PC-3 (cell line): Measurements from ENCODE around the gene SUMO4. TPM values are rescaled to one million over a fixed set of nuclear protein-coding genes. Genes with fewer than 3 reads are reported as not detected.

Experiments used
- ATAC-seq: fragments of 200-7000 bp; cut with Tn5 transposase; 2 replicates; pipeline ENCODE4 v1.9.1; 2020; ENCODE audit warnings: mild to moderate bottlenecking, moderate library complexity
- BruUV-seq: library from RNA; stranded (reverse); fragments of 400-500 nt; replicated peaks from 2 replicates; lab custom pipeline; 2021; lab: Mats Ljungman, UMichigan
- CTCF ChIA-PET: fragments of 300-600 bp; sonication (Branson Sonifier 250); formaldehyde crosslinking; loops from one replicate; lab custom pipeline; 2022; ENCODE audit warnings: antibody characterized with exemption; lab: Charles Lee
- POLR2A ChIA-PET: fragments of 300-600 bp; sonication (Branson Sonifier 250); formaldehyde crosslinking; loops from one replicate; lab custom pipeline; 2022; ENCODE audit warnings: antibody characterized with exemption; ENCODE audit not compliant: unreplicated experiment; lab: Charles Lee
- DNase-seq: peaks from one replicate; pipeline ENCODE4 v3.0.0-alpha.2; 2015
- H2AFZ ChIP-seq: fragments of 300-600 bp; sonication (generic); 2 replicates; pipeline ENCODE4 v1.6.0; 2016; ENCODE audit warnings: antibody characterized with exemption, low read length
- H3F3A ChIP-seq: fragments of 300-600 bp; sonication (generic); one replicate; pipeline ENCODE4 v1.6.0; 2017; ENCODE audit warnings: antibody characterized with exemption, low read length, control low read depth, mild to moderate bottlenecking; ENCODE audit not compliant: unreplicated experiment
- H3K27ac ChIP-seq: fragments of 300-600 bp; sonication (generic); 2 replicates; pipeline ENCODE4 v1.5.1; 2016; ENCODE audit warnings: mild to moderate bottlenecking, low read length
- H3K27me3 ChIP-seq: fragments of 300-600 bp; sonication (generic); 2 replicates; pipeline ENCODE4 v1.6.1; 2016; ENCODE audit warnings: low read length, mixed read lengths
- H3K36me3 ChIP-seq: fragments of 300-600 bp; sonication (generic); 2 replicates; pipeline ENCODE4 v1.6.1; 2016; ENCODE audit warnings: low read depth, mixed run types, low read length, mixed read lengths
- H3K4me1 ChIP-seq: fragments of 300-600 bp; sonication (generic); 2 replicates; pipeline ENCODE4 v1.5.1; 2016; ENCODE audit warnings: low read length; ENCODE audit not compliant: insufficient read depth
- H3K4me2 ChIP-seq: fragments of 300-600 bp; sonication (generic); 2 replicates; pipeline ENCODE4 v1.6.0; 2016; ENCODE audit warnings: low read length
- H3K4me3 ChIP-seq: fragments of 300-600 bp; sonication (generic); 2 replicates; pipeline ENCODE4 v1.5.1; 2016; ENCODE audit warnings: mild to moderate bottlenecking, low read length, mixed read lengths
- H3K79me2 ChIP-seq: fragments of 300-600 bp; sonication (generic); 2 replicates; pipeline ENCODE4 v1.6.1; 2017; ENCODE audit warnings: low read length, mixed read lengths
- H3K9ac ChIP-seq: fragments of 300-600 bp; sonication (generic); 2 replicates; pipeline ENCODE4 v1.6.0; 2016; ENCODE audit warnings: mild to moderate bottlenecking, low read length
- H3K9me2 ChIP-seq: fragments of 300-600 bp; sonication (generic); replicated peaks from 2 replicates; pipeline ENCODE4 v1.6.1; 2016; ENCODE audit warnings: mixed run types, low read length, mixed read lengths
- H3K9me3 ChIP-seq: fragments of 300-600 bp; sonication (generic); 2 replicates; pipeline ENCODE4 v1.6.1; 2016; ENCODE audit warnings: low read length, mixed read lengths
- H4K20me1 ChIP-seq: fragments of 300-600 bp; sonication (generic); 2 replicates; pipeline ENCODE4 v1.6.1; 2016; ENCODE audit warnings: low read length, mixed read lengths
- EZH2 ChIP-seq: fragments of 300-600 bp; sonication (generic); IDR thresholded peaks from one replicate; pipeline ENCODE4 v1.6.1; 2017; ENCODE audit warnings: antibody characterized with exemption, mild to moderate bottlenecking, low read length; ENCODE audit not compliant: unreplicated experiment
- EZH2phosphoT487 ChIP-seq: fragments of 300-600 bp; sonication (generic); IDR thresholded peaks from 2 replicates; pipeline ENCODE4 v1.6.1; 2018; ENCODE audit warnings: mild to moderate bottlenecking, antibody characterized with exemption, low read length, borderline replicate concordance
- intact Hi-C: fragments of 100-400 bp; cut with micrococcal nuclease; formaldehyde crosslinking; loops from 2 replicates; pipeline ENCODE4 v1.9.0; 2023
- total RNA-seq: library from RNA; depleted of rRNA; stranded (reverse); fragments of >200 nt; gene quantifications from 2 replicates; pipeline ENCODE4 v1.2.3, GENCODE V29; 2014
- TF ChIP-seq, protein P1 (sequence below): fragments of 300-600 bp; sonication (generic); conservative IDR thresholded peaks from 2 replicates; pipeline ENCODE4 v1.5.1; 2017; ENCODE audit warnings: antibody characterized with exemption, low read depth, mild to moderate bottlenecking, low read length

Gene SUMO4
- total RNA-seq, 1 experiment from 2014 or later: 0.69 TPM

DNA sequence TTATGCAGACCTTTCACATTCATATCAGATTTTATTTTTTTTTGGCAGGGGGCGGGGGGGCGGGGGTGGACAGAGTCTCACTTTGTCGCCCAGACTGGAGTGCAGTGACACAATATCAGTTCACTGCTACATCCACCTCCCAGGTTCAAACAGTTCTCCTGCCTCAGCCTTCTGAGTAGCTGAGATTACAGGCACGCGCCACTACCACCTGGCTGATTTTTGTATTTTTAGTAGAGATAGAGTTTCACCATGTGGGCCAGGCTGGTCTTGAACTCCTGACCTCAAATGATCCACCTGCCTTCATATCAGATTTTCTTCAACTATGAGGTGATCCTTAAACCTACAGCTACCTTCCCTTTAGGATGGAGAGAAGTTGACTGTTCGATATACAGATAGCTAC is 8.0 kb upstream of the SUMO4 start:
- Histone ChIP-seq H3K9ac (no peak overlapping the region), H3K4me3 (no peak overlapping the region), H3K9me2 (no peaks in the 10 kb centered on the region), H3K79me2 (peaks cover 43% of the 10 kb centered on the region), H3K4me1 (peaks cover 10% of the 10 kb centered on the region), H3K36me3 (no peaks in the 10 kb centered on the region; the same call in none of the 2 replicates), H3K4me2 (no peak overlapping the region), H3K27me3 (no peaks in the 10 kb centered on the region), H3K27ac (no peak overlapping the region), H3F3A (no peaks in the 10 kb centered on the region), H3K9me3 (no peaks in the 10 kb centered on the region), H2AFZ (no peak overlapping the region), H4K20me1 (no peaks in the 10 kb centered on the region)
- BruUV-seq: no TSS peak
- ATAC-seq (no peak), DNase-seq (no peak)
- ChIA-PET POLR2A (no interaction called here), CTCF (no interaction called here)
- no peak for TF ChIP-seq EZH2phosphoT487
- TF ChIP-seq EZH2: no peak
- TF ChIP-seq, protein P1, sequence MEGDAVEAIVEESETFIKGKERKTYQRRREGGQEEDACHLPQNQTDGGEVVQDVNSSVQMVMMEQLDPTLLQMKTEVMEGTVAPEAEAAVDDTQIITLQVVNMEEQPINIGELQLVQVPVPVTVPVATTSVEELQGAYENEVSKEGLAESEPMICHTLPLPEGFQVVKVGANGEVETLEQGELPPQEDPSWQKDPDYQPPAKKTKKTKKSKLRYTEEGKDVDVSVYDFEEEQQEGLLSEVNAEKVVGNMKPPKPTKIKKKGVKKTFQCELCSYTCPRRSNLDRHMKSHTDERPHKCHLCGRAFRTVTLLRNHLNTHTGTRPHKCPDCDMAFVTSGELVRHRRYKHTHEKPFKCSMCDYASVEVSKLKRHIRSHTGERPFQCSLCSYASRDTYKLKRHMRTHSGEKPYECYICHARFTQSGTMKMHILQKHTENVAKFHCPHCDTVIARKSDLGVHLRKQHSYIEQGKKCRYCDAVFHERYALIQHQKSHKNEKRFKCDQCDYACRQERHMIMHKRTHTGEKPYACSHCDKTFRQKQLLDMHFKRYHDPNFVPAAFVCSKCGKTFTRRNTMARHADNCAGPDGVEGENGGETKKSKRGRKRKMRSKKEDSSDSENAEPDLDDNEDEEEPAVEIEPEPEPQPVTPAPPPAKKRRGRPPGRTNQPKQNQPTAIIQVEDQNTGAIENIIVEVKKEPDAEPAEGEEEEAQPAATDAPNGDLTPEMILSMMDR: no peak
- intact Hi-C loops: no loop called here

DNA sequence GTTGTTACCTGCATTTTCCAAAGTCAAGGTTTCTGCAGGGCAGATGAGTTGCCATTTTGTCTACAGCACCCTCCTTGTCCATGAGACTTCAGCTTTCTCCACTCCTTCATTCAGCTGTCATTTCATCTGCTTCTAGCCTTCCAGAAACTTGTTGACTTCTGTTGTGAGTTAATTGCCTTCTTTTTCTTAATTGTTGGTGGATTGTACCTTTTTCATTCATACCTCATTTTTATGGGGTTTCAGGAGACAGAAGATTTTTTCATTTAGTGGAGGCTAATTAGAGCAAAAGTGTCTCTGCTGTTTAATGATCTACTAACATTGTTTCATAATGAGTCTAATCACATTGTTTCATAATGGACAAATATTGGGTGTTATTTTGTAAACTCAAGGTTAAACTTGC is 7.5 kb upstream of the SUMO4 start:
- CTCF ChIA-PET: no interaction called here
- TF ChIP-seq, protein P1: no peak
- TF ChIP-seq EZH2phosphoT487 (no peak), EZH2 (no peak)
- Histone ChIP-seq H2AFZ (no peak overlapping the region), H3K27ac (no peak overlapping the region), H3K9me2 (no peaks in the 10 kb centered on the region), H3F3A (no peaks in the 10 kb centered on the region), H3K79me2 (peaks cover 43% of the 10 kb centered on the region), H3K4me2 (no peak overlapping the region), H4K20me1 (no peaks in the 10 kb centered on the region), H3K4me3 (no peak overlapping the region), H3K4me1 (peaks cover 10% of the 10 kb centered on the region), H3K9ac (no peak overlapping the region), H3K36me3 (no peaks in the 10 kb centered on the region; the same call in none of the 2 replicates), H3K27me3 (no peaks in the 10 kb centered on the region), H3K9me3 (no peaks in the 10 kb centered on the region)
- DNase-seq: no peak
- ATAC-seq: no peak
- POLR2A ChIA-PET: interaction anchor here (0.6 kb wide), 1 partner anchor 75 kb away, joined by 3 read pairs; the partner anchor contains the start of gene TAB2
- intact Hi-C loops: no loop called here
- BruUV-seq: no TSS peak

DNA sequence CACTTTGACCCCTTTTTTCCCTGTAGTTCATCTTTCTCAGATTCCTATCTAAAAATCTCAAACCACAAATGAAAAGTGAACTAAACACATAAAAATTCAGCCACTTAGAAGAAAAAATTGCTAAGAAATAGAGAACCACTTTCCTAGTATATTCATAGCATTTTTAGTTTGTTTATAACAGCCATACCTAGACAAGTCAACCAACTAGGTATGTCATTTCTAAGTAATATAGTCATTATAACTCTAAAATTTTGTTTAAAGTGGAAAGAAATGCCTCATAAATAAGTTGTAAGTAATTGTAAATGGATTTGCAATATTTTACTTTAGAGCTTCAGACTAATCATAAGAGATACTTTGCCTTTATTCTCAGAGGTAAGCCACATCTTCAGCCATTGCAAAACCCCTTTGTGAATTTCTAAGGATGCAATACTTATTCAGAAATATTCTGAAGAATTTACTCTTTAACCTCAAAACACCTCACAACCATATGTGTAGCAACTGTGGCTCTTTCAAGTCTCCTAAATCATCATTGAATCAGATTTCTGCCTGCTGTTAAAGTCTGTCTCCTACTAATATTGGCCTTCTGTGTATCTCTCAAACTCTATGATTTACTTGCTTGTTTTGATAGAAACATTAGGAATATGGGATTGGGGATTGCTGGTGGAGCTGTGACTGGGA is 6.9 kb upstream of the SUMO4 start:
- H3K4me2 ChIP-seq: no peak overlapping the region
- H3K79me2 ChIP-seq: peaks cover 38% of the 10 kb centered on the region
- no peak for TF ChIP-seq EZH2
- no peak for TF ChIP-seq EZH2phosphoT487
- TF ChIP-seq, protein P1: no peak
- H3F3A ChIP-seq: no peaks in the 10 kb centered on the region
- H3K9ac ChIP-seq: no peak overlapping the region
- DNase-seq (no peak), ATAC-seq (peak; percentile 24; the same call in 1 of the 2 replicates)
- H4K20me1 ChIP-seq: no peaks in the 10 kb centered on the region
- no peaks in the 10 kb centered on the region for H3K9me3 ChIP-seq
- ChIA-PET CTCF (no interaction called here), POLR2A (interaction anchor here (0.6 kb wide), 1 partner anchor 75 kb away, joined by 3 read pairs; the partner anchor contains the start of gene TAB2)
- intact Hi-C loops: no loop called here
- no TSS peak for BruUV-seq
- peaks cover 4% of the 10 kb centered on the region for H3K36me3 ChIP-seq
- H3K4me3 ChIP-seq: no peak overlapping the region
- H3K9me2 ChIP-seq: no peaks in the 10 kb centered on the region
- no peak overlapping the region for H2AFZ ChIP-seq
- peaks cover 10% of the 10 kb centered on the region for H3K4me1 ChIP-seq
- H3K27me3 ChIP-seq: no peaks in the 10 kb centered on the region
- H3K27ac ChIP-seq: no peak overlapping the region
